ENCODE results near the gene ERCC3.
"Not testable (repeated sequence)": the region's sequence is repeated elsewhere in the genome, so short reads cannot be mapped to it uniquely, and the experiment has no call there.

ERCC3 gene

GRCh38 chr2:127278959-127279358 is 15.0 kb downstream of the ERCC3 start:
- no peak for DNase-seq

- no peak for DNase-seq
Measured at GRCh38 chr2:127277028-127277427, 16.9 kb downstream of the ERCC3 start.

- DNase-seq, result no peak
Measured at GRCh38 chr2:127275789-127276188, 18.2 kb downstream of the ERCC3 start.

- no peak for DNase-seq
Measured at GRCh38 chr2:127275356-127275755, 18.6 kb downstream of the ERCC3 start.

GRCh38 chr2:127270663-127271062 is 23.3 kb downstream of the ERCC3 start:
- no peak for DNase-seq

GRCh38 chr2:127261804-127262406 is 32.0 kb downstream of the ERCC3 start:
- no peak for DNase-seq

GRCh38 chr2:127259355-127259754 is 34.6 kb downstream of the ERCC3 start:
- DNase-seq, result no peak

GRCh38 chr2:127256866-127257265 is 37.1 kb downstream of the ERCC3 start:
- DNase-seq, result no peak

GRCh38 chr2:127256381-127256780 is 37.6 kb downstream of the ERCC3 start:
- DNase-seq, result no peak

GRCh38 chr2:127255721-127256120 is 38.2 kb downstream of the ERCC3 start:
- no peak for DNase-seq

GRCh38 chr2:127255146-127255545 is 38.8 kb downstream of the ERCC3 start:
- DNase-seq, result no peak

- no peak for DNase-seq
Measured at GRCh38 chr2:127254386-127254981, 39.5 kb downstream of the ERCC3 start.

- not testable (repeated sequence) for DNase-seq
Measured at GRCh38 chr2:127241184-127241583, 52.8 kb downstream of the ERCC3 start.

GRCh38 chr2:127239395-127239794 is 54.5 kb downstream of the ERCC3 start:
- DNase-seq, result no peak

- DNase-seq, result not testable (repeated sequence)
Measured at GRCh38 chr2:127237768-127238167, 56.2 kb downstream of the ERCC3 start.

- no peak for DNase-seq
Measured at GRCh38 chr2:127235082-127235702, 58.8 kb downstream of the ERCC3 start.

- no peak for DNase-seq
Measured at GRCh38 chr2:127233710-127234109, 60.2 kb downstream of the ERCC3 start.

GRCh38 chr2:127231130-127231865 is 62.6 kb downstream of the ERCC3 start:
- DNase-seq, result no peak

- DNase-seq, result no peak
Measured at GRCh38 chr2:127229555-127229954, 64.4 kb downstream of the ERCC3 start.

GRCh38 chr2:127228102-127228501 is 65.8 kb downstream of the ERCC3 start:
- DNase-seq, result no peak

- not testable (repeated sequence) for DNase-seq
Measured at GRCh38 chr2:127227264-127227660, 66.7 kb downstream of the ERCC3 start.

GRCh38 chr2:127226520-127227263 is 67.3 kb downstream of the ERCC3 start:
- no peak for DNase-seq

GRCh38 chr2:127226132-127226519 is 67.8 kb downstream of the ERCC3 start:
- no peak for DNase-seq

Data from activated gamma-delta T cell (primary cell).